ENCODE measurements around the gene VTI1A.

DNA sequence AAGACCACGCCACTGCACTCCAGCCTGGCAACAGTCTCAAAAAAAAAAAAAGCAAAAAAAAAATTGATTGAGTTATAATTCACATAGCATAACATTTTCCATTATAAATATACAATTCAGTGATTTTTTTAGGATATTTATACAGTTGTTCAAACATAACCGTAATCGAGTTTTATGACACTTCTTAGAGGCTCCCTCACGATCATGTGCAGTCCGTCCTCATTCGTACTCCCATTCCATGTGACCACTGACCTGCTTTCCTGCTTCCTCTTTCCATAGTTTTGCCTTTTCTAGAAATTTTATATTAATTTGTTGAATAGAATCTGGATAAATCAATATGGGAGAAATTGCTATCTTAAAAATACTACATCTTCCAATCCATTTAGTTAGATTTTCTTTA is 45.7 kb downstream of the VTI1A start:
- no peak for TF ChIP-seq POLR2A (IDR thresholded peaks at IDR 0.05)
- TF ChIP-seq, protein P1, sequence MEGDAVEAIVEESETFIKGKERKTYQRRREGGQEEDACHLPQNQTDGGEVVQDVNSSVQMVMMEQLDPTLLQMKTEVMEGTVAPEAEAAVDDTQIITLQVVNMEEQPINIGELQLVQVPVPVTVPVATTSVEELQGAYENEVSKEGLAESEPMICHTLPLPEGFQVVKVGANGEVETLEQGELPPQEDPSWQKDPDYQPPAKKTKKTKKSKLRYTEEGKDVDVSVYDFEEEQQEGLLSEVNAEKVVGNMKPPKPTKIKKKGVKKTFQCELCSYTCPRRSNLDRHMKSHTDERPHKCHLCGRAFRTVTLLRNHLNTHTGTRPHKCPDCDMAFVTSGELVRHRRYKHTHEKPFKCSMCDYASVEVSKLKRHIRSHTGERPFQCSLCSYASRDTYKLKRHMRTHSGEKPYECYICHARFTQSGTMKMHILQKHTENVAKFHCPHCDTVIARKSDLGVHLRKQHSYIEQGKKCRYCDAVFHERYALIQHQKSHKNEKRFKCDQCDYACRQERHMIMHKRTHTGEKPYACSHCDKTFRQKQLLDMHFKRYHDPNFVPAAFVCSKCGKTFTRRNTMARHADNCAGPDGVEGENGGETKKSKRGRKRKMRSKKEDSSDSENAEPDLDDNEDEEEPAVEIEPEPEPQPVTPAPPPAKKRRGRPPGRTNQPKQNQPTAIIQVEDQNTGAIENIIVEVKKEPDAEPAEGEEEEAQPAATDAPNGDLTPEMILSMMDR (IDR thresholded peaks at IDR 0.05) = no peak
- TF ChIP-seq POLR2AphosphoS5 (IDR thresholded peaks at IDR 0.05) = no peak

All from breast epithelium (tissue), 3 donors.